Hepatocyte (in vitro differentiated cells): Measurements from ENCODE around the gene RHOBTB3. TPM values are rescaled to one million over a fixed set of nuclear protein-coding genes. Genes with fewer than 3 reads are reported as not detected.
A peak's percentile ranks its signal among the peaks of the same experiment; 100 is the strongest.

Experiments used
- DNase-seq: peaks from one replicate; pipeline ENCODE4 v3.0.0-alpha.2; 2016; ENCODE audit warnings: low spot score
- H2AFZ ChIP-seq: fragments of 200-600 bp; sonication (generic); 2 replicates; pipeline ENCODE4 v1.6.0; 2016; ENCODE audit warnings: antibody characterized with exemption, mild to moderate bottlenecking
- H3K27ac ChIP-seq: fragments of 200-600 bp; sonication (generic); 2 replicates; pipeline ENCODE4 v1.5.1; 2016; ENCODE audit warnings: mild to moderate bottlenecking
- H3K27me3 ChIP-seq: fragments of 200-600 bp; sonication (generic); 2 replicates; pipeline ENCODE4 v1.6.1; 2016
- H3K36me3 ChIP-seq: fragments of 200-600 bp; sonication (generic); replicated peaks from 2 replicates; pipeline ENCODE4 v1.5.1; 2016; ENCODE audit warnings: low read depth; ENCODE audit not compliant: insufficient read depth
- H3K4me1 ChIP-seq: fragments of 200-600 bp; sonication (generic); 2 replicates; pipeline ENCODE4 v1.5.1; 2016; ENCODE audit warnings: mild to moderate bottlenecking, moderate library complexity; ENCODE audit not compliant: insufficient read depth
- H3K4me2 ChIP-seq: fragments of 200-600 bp; sonication (generic); 2 replicates; pipeline ENCODE4 v1.6.0; 2016
- H3K4me3 ChIP-seq: fragments of 200-600 bp; sonication (generic); 2 replicates; pipeline ENCODE4 v1.5.1; 2016; ENCODE audit warnings: mild to moderate bottlenecking
- H3K79me2 ChIP-seq: fragments of 200-600 bp; sonication (generic); 2 replicates; pipeline ENCODE4 v1.6.0; 2017; ENCODE audit warnings: mild to moderate bottlenecking
- H3K9me2 ChIP-seq: fragments of 200-600 bp; sonication (generic); replicated peaks from 2 replicates; pipeline ENCODE4 v1.6.0; 2017; ENCODE audit warnings: mild to moderate bottlenecking; ENCODE audit not compliant: insufficient read depth
- H3K9me3 ChIP-seq: fragments of 200-600 bp; sonication (generic); 2 replicates; pipeline ENCODE4 v1.5.1; 2016; ENCODE audit warnings: low read depth, mild to moderate bottlenecking
- H4K20me1 ChIP-seq: fragments of 200-600 bp; sonication (generic); 2 replicates; pipeline ENCODE4 v1.6.0; 2016; ENCODE audit warnings: mild to moderate bottlenecking; ENCODE audit not compliant: insufficient read depth, poor library complexity, severe bottlenecking
- CTCF ChIP-seq: fragments of 200-600 bp; sonication (generic); IDR thresholded peaks from 2 replicates; pipeline ENCODE4 v1.5.1; 2016; ENCODE audit warnings: antibody characterized with exemption, mild to moderate bottlenecking; ENCODE audit not compliant: poor library complexity
- EZH2 ChIP-seq: fragments of 200-600 bp; sonication (generic); IDR thresholded peaks from 2 replicates; pipeline ENCODE4 v1.6.1; 2016; ENCODE audit warnings: antibody characterized with exemption, mild to moderate bottlenecking, borderline replicate concordance
- EZH2phosphoT487 ChIP-seq: fragments of 200-600 bp; sonication (generic); IDR thresholded peaks from one replicate; pipeline ENCODE4 v1.6.1; 2018; ENCODE audit warnings: antibody characterized with exemption, mild to moderate bottlenecking, low read depth, moderate library complexity; ENCODE audit not compliant: unreplicated experiment, severe bottlenecking
- WGBS: methylation state at CpG from one replicate; pipeline ENCODE4 v1.1.6; 2016; ENCODE audit warnings: low lambda C conversion rate; ENCODE audit errors: missing lambda C conversion rate; 5-methylcytosine and 5-hydroxymethylcytosine counted together
- polyA plus RNA-seq: library from polyadenylated mRNA; unstranded; fragments of >200 nt; fragmentation: Nextera tagmentation; extraction: Ambion mirVana; gene quantifications from 2 replicates; pipeline ENCODE4 v1.2.1, GENCODE V29; 2016
- total RNA-seq: library from RNA; depleted of rRNA; stranded (reverse); fragments of >200 nt; gene quantifications from 2 replicates; pipeline ENCODE4 v1.2.3, GENCODE V29; 2014

RHOBTB3 gene
- total and polyA plus RNA-seq, 2 experiments from 2014 or later: 91.3 to 126 TPM

- Histone ChIP-seq H3K9me3 (no peaks in the 10 kb centered on the region), H4K20me1 (no peaks in the 10 kb centered on the region), H3K4me2 (peak overlapping the region; percentile 76), H3K9me2 (no peaks in the 10 kb centered on the region), H3K79me2 (peaks cover 72% of the 10 kb centered on the region), H3K27ac (peak overlapping the region; percentile 39), H3K4me3 (no peak overlapping the region), H3K27me3 (no peaks in the 10 kb centered on the region), H3K36me3 (no peaks in the 10 kb centered on the region), H2AFZ (no peak overlapping the region), H3K4me1 (peaks cover 32% of the 10 kb centered on the region)
- TF ChIP-seq CTCF: no peak
- no peak for TF ChIP-seq EZH2phosphoT487
- WGBS: 42% methylated on average over 2 of the region's 2 CpGs
- DNase-seq: no peak
Measured at GRCh38 chr5:95734906-95735305, 3.8 kb downstream of the RHOBTB3 start.

- Histone ChIP-seq H2AFZ (no peak overlapping the region), H3K79me2 (peaks cover 74% of the 10 kb centered on the region), H3K9me2 (no peaks in the 10 kb centered on the region), H3K27me3 (no peaks in the 10 kb centered on the region), H3K9me3 (no peaks in the 10 kb centered on the region), H3K4me3 (no peak overlapping the region), H3K27ac (peak overlapping the region; percentile 39), H3K4me1 (peaks cover 27% of the 10 kb centered on the region), H3K4me2 (peak overlapping the region; percentile 76), H3K36me3 (no peaks in the 10 kb centered on the region), H4K20me1 (no peaks in the 10 kb centered on the region)
- WGBS: 33% methylated on average over 1 of the region's 1 CpG
- DNase-seq: no peak
- TF ChIP-seq EZH2: no peak
- no peak for TF ChIP-seq CTCF
- TF ChIP-seq EZH2phosphoT487: no peak
Measured at GRCh38 chr5:95735406-95735805, 4.3 kb downstream of the RHOBTB3 start.

- Histone ChIP-seq H3K36me3 (no peaks in the 10 kb centered on the region), H3K27me3 (no peaks in the 10 kb centered on the region), H3K27ac (no peak overlapping the region), H3K9me3 (no peaks in the 10 kb centered on the region), H3K9me2 (no peaks in the 10 kb centered on the region), H3K4me3 (no peak overlapping the region), H2AFZ (no peak overlapping the region), H3K4me2 (no peak overlapping the region), H4K20me1 (no peaks in the 10 kb centered on the region), H3K4me1 (peaks cover 26% of the 10 kb centered on the region), H3K79me2 (peaks cover 75% of the 10 kb centered on the region)
- WGBS: 92% methylated on average over 4 of the region's 4 CpGs
- no peak for DNase-seq
- TF ChIP-seq CTCF (no peak), EZH2 (no peak), EZH2phosphoT487 (no peak)
Measured at GRCh38 chr5:95738072-95738471, 6.9 kb downstream of the RHOBTB3 start.

- Histone ChIP-seq H3K27me3 (no peaks in the 10 kb centered on the region), H3K4me1 (peaks cover 20% of the 10 kb centered on the region), H4K20me1 (no peaks in the 10 kb centered on the region), H3K9me2 (no peaks in the 10 kb centered on the region), H3K4me2 (no peak overlapping the region), H3K79me2 (peaks cover 67% of the 10 kb centered on the region), H3K27ac (no peak overlapping the region), H3K4me3 (no peak overlapping the region), H2AFZ (no peak overlapping the region), H3K9me3 (no peaks in the 10 kb centered on the region), H3K36me3 (no peaks in the 10 kb centered on the region)
- no peak for DNase-seq
- TF ChIP-seq CTCF: no peak
- no peak for TF ChIP-seq EZH2
- no peak for TF ChIP-seq EZH2phosphoT487
- WGBS: 95% methylated on average over 4 of the region's 4 CpGs
Measured at GRCh38 chr5:95738834-95739233, 7.7 kb downstream of the RHOBTB3 start.
